A549 treated with Hydrocortisone at 1 μM for 4 hours (cell line): ENCODE data around the gene PNLIPRP2. TPM values are rescaled to one million over a fixed set of nuclear protein-coding genes. Genes with fewer than 3 reads are reported as not detected.

Source experiments
- total RNA-seq: library from RNA; stranded (reverse); fragments of 200-300 nt; extraction: Qiagen RNA extraction; gene quantifications from 5 replicates; pipeline ENCODE4 v1.2.3, GENCODE V29; 2022

The PNLIPRP2 gene
- total RNA-seq = 0.07 to 0.30 TPM (median 0.09 TPM) in 4 of 5 replicates, not detected in the other

GRCh38 chr10:116620423-116621400, at the start of gene PNLIPRP2:
TSS of gene PNLIPRP2 (plus strand) at chr10:116620953.

GRCh38 chr10:116590590-116591444, 29.9 kb upstream of the PNLIPRP2 start, which contains the start of gene PNLIPRP1:
TSS of gene PNLIPRP1 (plus strand) at chr10:116590959. CDS start at chr10:116591130, 171 bp downstream.

Other genes with a start within 250 kb of the PNLIPRP2 start
- gene PNLIPRP3, start 193.1 kb upstream of the PNLIPRP2 start, total RNA-seq = 0.03 to 0.05 TPM in 2 of 5 replicates, not detected in the others
- 0.07 to 0.09 TPM in 2 of 5 replicates, not detected in the others for gene PNLIP, start 75.0 kb upstream of the PNLIPRP2 start, total RNA-seq
- not detected in 5 replicates for gene PNLIPRP1, start 30.0 kb upstream of the PNLIPRP2 start, total RNA-seq
- 7.9 to 11.3 TPM (median 9.4 TPM) in 5 replicates for gene HSPA12A, start 121.6 kb downstream of the PNLIPRP2 start, total RNA-seq
- 0.13 to 0.96 TPM (median 0.36 TPM) in 5 replicates for gene ENO4, start 228.5 kb downstream of the PNLIPRP2 start, total RNA-seq